ENCODE data around the gene OR1C1.
"Not testable (repeated sequence)": the region's sequence is repeated elsewhere in the genome, so short reads cannot be mapped to it uniquely, and the experiment has no call there.

OR1C1 gene

GRCh38 chr1:247760456-247760855, at the start of gene OR1C1:
Gene OR1C1 (minus strand): TSS chr1:247760556. CDS start chr1:247758406, 2,150 bp downstream.
- DNase-seq (ENCODE audit: low read depth): no peak

GRCh38 chr1:247797518-247797917, 37.2 kb upstream of the OR1C1 start:
- no peak for DNase-seq (ENCODE audit: low read depth)

GRCh38 chr1:247769603-247770002, 9.2 kb upstream of the OR1C1 start:
- no peak for DNase-seq (ENCODE audit: low read depth)

GRCh38 chr1:247754311-247754710, 6.0 kb downstream of the OR1C1 start:
- not testable (repeated sequence) for DNase-seq (ENCODE audit: low read depth)

GRCh38 chr1:247749870-247750269, 10.5 kb downstream of the OR1C1 start:
- no peak for DNase-seq (ENCODE audit: low read depth)

GRCh38 chr1:247748041-247748440, 12.3 kb downstream of the OR1C1 start, which contains the start of gene OR14A2:
Gene OR14A2 (minus strand): TSS chr1:247748141.
- DNase-seq (ENCODE audit: low read depth): no peak

GRCh38 chr1:247747616-247748015, 12.7 kb downstream of the OR1C1 start:
- no peak for DNase-seq (ENCODE audit: low read depth)

- no peak for DNase-seq (ENCODE audit: low read depth)
Observed at GRCh38 chr1:247746391-247746935, 13.9 kb downstream of the OR1C1 start.

GRCh38 chr1:247742215-247742760, 18.1 kb downstream of the OR1C1 start:
- not testable (repeated sequence) for DNase-seq (ENCODE audit: low read depth)

- no peak for DNase-seq (ENCODE audit: low read depth)
Observed at GRCh38 chr1:247741756-247742155, 18.6 kb downstream of the OR1C1 start.

- no peak for DNase-seq (ENCODE audit: low read depth)
Observed at GRCh38 chr1:247740721-247741120, 19.6 kb downstream of the OR1C1 start.

- no peak for DNase-seq (ENCODE audit: low read depth)
Observed at GRCh38 chr1:247738315-247738714, 22.0 kb downstream of the OR1C1 start, which contains the start of gene OR14K1. Gene OR14K1 (plus strand): TSS chr1:247738615. CDS start chr1:247738615, 0 bp downstream.

- DNase-seq (ENCODE audit: low read depth): no peak
Observed at GRCh38 chr1:247721222-247721621, 39.1 kb downstream of the OR1C1 start.

- no peak for DNase-seq (ENCODE audit: low read depth)
Observed at GRCh38 chr1:247716546-247716945, 43.8 kb downstream of the OR1C1 start, which contains the start of gene OR6F1. Gene OR6F1 (minus strand): TSS chr1:247716646. CDS start chr1:247712755, 3,891 bp downstream.

GRCh38 chr1:247713753-247714152, 46.6 kb downstream of the OR1C1 start:
- no peak for DNase-seq (ENCODE audit: low read depth)

- DNase-seq (ENCODE audit: low read depth): not testable (repeated sequence)
Observed at GRCh38 chr1:247710681-247711080, 49.7 kb downstream of the OR1C1 start.

Data from stimulated activated CD8-positive, alpha-beta memory T cell treated with anti-CD3 and anti-CD28 coated beads, Interleukin-7, amount 100 ng/mL, for 24 hours (primary cell).